DOHH2 (cell line): ENCODE data around the gene MLXIP.

ENCODE experiments used
- CTCF ChIP-seq: fragments of 200-600 bp; sonication (generic); IDR thresholded peaks from one replicate; pipeline ENCODE4 v1.5.1; 2014; ENCODE audit warnings: antibody characterized with exemption, mild to moderate bottlenecking, low read depth, low read length; ENCODE audit not compliant: poor library complexity, severe bottlenecking
- EZH2phosphoT487 ChIP-seq: fragments of 200-600 bp; sonication (generic); IDR thresholded peaks from 2 replicates; pipeline ENCODE4 v1.6.1; 2017; ENCODE audit warnings: borderline replicate concordance, mild to moderate bottlenecking, antibody characterized with exemption, low read length, moderate library complexity, mixed read lengths

GRCh38 chr12:122079532-122080081 lies 1.1 kb downstream of the MLXIP start:
- TF ChIP-seq CTCF (no peak), EZH2phosphoT487 (no peak)
